Occipital lobe (tissue), 2 donors: ENCODE measurements around the gene SRPK2. TPM values are rescaled to one million over a fixed set of nuclear protein-coding genes. Genes with fewer than 3 reads are reported as not detected.
"Not testable (repeated sequence)": the region's sequence is repeated elsewhere in the genome, so short reads cannot be mapped to it uniquely, and the experiment has no call there.

Source experiments
- DNase-seq: peaks from one replicate; lab custom pipeline; 2025; lab: John Stamatoyannopoulos, UW
- total RNA-seq: library from RNA; depleted of rRNA; stranded (reverse); fragments of >200 nt; gene quantifications from one replicate; pipeline ENCODE4 v1.2.3, GENCODE V29; 2014

SRPK2 gene
- total RNA-seq, 1 donor from 2014 or later, result 226 TPM

GRCh38 chr7:105339404-105340323 lies 49.1 kb downstream of the SRPK2 start:
- no peak for DNase-seq

- DNase-seq, result no peak
These were observed 51.2 kb downstream of the SRPK2 start for GRCh38 chr7:105337529-105337928.

GRCh38 chr7:105336009-105336408 lies 52.7 kb downstream of the SRPK2 start:
- DNase-seq, result no peak

GRCh38 chr7:105332661-105333060 lies 56.1 kb downstream of the SRPK2 start:
- DNase-seq, result not testable (repeated sequence)

- no peak for DNase-seq
These were observed 58.2 kb downstream of the SRPK2 start for GRCh38 chr7:105330526-105330925.

- DNase-seq, result no peak
These were observed 61.5 kb downstream of the SRPK2 start for GRCh38 chr7:105327201-105327600.

GRCh38 chr7:105325216-105325904 lies 63.4 kb downstream of the SRPK2 start:
- no peak for DNase-seq

- not testable (repeated sequence) for DNase-seq
These were observed 64.1 kb downstream of the SRPK2 start for GRCh38 chr7:105324606-105325005.

- DNase-seq, result no peak
These were observed 65.4 kb downstream of the SRPK2 start for GRCh38 chr7:105323366-105323765.

- no peak for DNase-seq
These were observed 66.0 kb downstream of the SRPK2 start for GRCh38 chr7:105322655-105323277.

GRCh38 chr7:105321754-105322455 lies 66.8 kb downstream of the SRPK2 start:
- no peak for DNase-seq

- DNase-seq, result no peak
These were observed 67.8 kb downstream of the SRPK2 start for GRCh38 chr7:105320896-105321295.

GRCh38 chr7:105319578-105319977 lies 69.1 kb downstream of the SRPK2 start:
- DNase-seq, result no peak

GRCh38 chr7:105316578-105317344 lies 72.0 kb downstream of the SRPK2 start:
- no peak for DNase-seq

GRCh38 chr7:105315357-105315756 lies 73.4 kb downstream of the SRPK2 start:
- DNase-seq, result no peak

GRCh38 chr7:105309235-105310169 lies 79.2 kb downstream of the SRPK2 start:
- DNase-seq, result no peak

GRCh38 chr7:105307163-105307672 lies 81.5 kb downstream of the SRPK2 start:
- no peak for DNase-seq

GRCh38 chr7:105306298-105306748 lies 82.4 kb downstream of the SRPK2 start:
- no peak for DNase-seq

GRCh38 chr7:105305633-105306032 lies 83.1 kb downstream of the SRPK2 start:
- no peak for DNase-seq
